Fibroblast of villous mesenchyme (primary cell): ENCODE results near the gene RAPGEF1. TPM values are rescaled to one million over a fixed set of nuclear protein-coding genes. Genes with fewer than 3 reads are reported as not detected.

ENCODE experiments used
- DNase-seq: peaks from one replicate; pipeline ENCODE4 v3.0.0-alpha.2; 2010; ENCODE audit warnings: low read depth
- H3K4me3 ChIP-seq: 2 replicates; pipeline ENCODE4 v1.5.1; 2011; ENCODE audit warnings: low read depth, mild to moderate bottlenecking, low read length
- total RNA-seq: library from RNA; depleted of rRNA; stranded (reverse); fragments of >200 nt; gene quantifications from 2 replicates; pipeline ENCODE4 v1.2.3, GENCODE V29; 2012
- TF ChIP-seq, protein P1 (sequence below): IDR thresholded peaks from 2 replicates; pipeline ENCODE4 v1.5.1; 2012; ENCODE audit warnings: low read depth, mild to moderate bottlenecking, low read length; ENCODE audit not compliant: insufficient read depth

Gene RAPGEF1
- total RNA-seq, 1 donor = 22.9 TPM

DNA sequence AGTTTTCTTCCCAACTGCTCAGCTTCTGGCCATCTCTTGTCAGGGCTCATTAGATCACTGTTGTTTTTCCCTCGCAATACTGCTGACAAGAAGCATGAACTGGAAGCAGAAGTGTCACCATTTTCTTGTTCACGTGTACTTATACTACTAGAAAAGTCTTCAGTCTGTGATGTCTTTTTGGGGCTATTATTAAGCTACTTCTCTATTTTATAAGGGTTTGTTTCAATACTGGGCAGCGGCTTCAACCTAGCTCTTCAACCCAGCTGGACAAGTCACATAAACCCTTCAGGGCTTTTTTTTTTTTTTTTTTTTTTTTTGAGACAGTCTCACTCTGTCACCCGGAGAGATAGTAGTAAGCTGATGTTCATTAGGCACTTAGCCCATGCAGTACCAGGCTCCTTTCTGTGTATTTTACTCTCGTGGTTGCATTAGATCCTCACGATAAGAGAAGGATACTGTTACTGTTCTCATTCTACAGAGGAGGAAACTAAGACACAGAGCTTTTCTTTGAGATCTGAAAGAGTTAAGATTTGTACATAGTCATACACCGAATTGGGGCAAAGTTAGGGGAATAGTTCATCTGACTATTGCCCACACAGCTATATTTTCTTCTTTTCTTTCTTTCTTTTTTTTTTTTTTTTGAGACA lies 20.5 kb downstream of the RAPGEF1 start:
- H3K4me3 ChIP-seq = no peak overlapping the region
- no peak for DNase-seq
- TF ChIP-seq, protein P1, sequence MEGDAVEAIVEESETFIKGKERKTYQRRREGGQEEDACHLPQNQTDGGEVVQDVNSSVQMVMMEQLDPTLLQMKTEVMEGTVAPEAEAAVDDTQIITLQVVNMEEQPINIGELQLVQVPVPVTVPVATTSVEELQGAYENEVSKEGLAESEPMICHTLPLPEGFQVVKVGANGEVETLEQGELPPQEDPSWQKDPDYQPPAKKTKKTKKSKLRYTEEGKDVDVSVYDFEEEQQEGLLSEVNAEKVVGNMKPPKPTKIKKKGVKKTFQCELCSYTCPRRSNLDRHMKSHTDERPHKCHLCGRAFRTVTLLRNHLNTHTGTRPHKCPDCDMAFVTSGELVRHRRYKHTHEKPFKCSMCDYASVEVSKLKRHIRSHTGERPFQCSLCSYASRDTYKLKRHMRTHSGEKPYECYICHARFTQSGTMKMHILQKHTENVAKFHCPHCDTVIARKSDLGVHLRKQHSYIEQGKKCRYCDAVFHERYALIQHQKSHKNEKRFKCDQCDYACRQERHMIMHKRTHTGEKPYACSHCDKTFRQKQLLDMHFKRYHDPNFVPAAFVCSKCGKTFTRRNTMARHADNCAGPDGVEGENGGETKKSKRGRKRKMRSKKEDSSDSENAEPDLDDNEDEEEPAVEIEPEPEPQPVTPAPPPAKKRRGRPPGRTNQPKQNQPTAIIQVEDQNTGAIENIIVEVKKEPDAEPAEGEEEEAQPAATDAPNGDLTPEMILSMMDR = no peak

DNA sequence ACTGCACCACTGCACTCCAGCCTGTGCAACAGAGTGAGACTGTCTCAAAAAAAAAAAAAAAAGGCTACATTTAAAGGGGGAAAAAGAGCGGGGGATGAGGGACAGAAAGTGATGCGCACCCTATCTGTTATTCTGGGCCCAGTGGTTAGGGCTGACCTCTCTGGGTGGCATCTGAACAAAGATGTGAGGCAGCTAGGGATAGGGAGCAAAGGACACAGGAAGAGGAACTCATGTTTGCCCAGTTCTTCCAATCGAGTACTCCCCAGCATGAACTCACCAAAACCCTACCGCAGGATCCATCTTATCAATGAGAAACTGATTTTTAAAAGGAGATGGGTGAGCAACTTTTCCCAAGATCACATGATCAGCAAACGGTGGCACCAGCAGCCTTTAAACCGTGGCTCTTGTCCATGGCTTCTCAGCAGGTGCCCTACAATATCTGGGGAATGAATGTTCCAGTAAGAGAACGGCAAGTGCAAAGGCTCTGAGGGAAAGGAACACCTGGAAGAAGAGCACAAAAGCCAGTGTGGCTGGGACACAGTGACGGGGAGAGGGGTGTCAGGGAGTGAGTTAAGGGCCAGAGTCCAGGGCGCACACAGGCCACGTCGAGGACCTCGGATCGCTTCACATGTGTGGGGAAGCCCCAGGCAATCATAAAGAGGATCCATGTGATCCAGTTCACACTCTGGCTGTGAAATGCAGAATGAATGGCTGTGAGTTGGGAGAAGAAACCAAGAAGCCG lies 22.0 kb downstream of the RAPGEF1 start:
- DNase-seq = no peak
- TF ChIP-seq, protein P1 = no peak
- no peak overlapping the region for H3K4me3 ChIP-seq

DNA sequence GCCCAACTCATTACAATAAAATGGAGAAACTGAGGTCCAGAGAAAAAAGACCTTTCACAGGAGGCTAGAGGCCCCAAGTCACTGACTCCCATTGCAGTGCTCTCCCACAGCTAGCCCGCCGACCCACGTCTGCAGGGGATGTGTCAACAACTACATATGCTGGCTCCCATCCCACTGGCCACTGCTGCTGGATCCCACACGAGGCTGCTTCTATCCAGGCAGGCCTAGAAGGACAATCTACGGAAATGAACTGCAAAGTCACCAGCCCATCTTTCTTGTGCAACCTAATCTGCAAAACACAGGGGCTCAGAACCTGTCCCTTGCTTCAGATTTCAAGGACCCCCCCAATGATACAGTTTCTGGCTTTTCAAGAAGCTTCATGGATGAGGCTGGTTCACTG lies 24.0 kb downstream of the RAPGEF1 start:
- DNase-seq = no peak
- TF ChIP-seq, protein P1 = no peak
- H3K4me3 ChIP-seq = no peak overlapping the region

DNA sequence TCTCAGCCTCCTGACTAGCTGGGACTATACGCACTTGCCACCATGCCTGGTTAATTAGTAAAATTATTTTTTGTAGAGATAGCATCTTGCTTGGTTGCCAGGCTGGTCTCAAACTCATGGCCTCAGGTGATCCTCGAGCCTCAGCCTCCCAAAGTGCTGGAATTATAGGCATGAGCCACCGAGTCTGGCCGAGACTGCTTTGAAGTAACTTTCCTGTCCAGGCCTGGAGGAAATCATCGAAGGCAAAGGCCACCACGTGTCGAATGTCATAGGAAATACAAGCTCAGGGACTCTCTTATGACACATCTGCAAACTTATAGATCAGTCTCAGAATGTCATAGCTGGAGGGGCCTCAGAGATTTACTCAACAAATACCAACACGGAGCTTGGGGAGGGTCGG lies 25.1 kb downstream of the RAPGEF1 start:
- DNase-seq = no peak
- TF ChIP-seq, protein P1 = no peak
- no peak overlapping the region for H3K4me3 ChIP-seq

DNA sequence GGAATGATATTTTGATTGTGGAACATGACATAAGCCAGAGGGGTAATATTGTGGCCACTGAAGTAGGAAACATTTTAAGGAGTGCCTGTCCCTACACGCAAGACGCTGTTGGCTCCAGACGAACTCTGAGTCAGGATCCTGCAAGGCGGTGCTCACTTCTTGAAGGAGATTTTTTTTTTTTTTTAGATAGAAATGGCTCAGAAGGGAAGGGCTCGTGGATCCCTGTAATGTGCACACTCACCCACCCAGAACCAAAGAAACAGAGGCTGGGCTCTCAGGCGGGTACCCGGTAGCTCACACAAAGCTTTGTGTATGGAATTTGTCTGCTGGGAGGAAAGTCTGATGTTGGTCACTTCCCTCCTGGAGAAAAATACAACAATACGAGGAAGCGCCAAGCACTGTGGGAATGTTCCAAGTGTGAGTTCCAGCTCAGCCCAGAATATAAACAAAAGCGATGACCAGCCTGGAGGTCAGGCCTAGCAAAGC lies 25.7 kb downstream of the RAPGEF1 start:
- peak overlapping the region; percentile 26 for H3K4me3 ChIP-seq
- peak; percentile 90 for DNase-seq
- TF ChIP-seq, protein P1 = no peak

DNA sequence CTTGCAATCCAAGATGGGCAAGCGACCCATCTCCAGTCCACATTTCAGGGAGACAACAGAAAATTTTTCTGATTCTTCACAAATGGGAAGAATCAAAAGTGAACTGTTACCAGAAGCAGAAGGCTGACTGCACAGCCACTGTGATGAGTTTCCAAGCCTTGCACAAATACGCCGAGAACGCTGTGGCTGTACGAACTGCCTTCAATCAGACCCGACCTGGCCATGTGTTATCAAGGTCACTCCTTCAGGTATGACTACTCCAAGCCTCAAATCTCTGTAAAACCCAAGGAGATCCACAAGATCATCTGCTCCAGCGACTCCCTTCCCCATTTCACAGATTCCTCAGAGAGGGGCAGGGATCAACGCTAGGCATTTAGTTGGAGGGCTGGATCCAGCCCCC lies 26.9 kb downstream of the RAPGEF1 start:
- no peak overlapping the region for H3K4me3 ChIP-seq
- no peak for DNase-seq
- TF ChIP-seq, protein P1 = no peak
